Astrocyte (in vitro differentiated cells and primary cell): ENCODE results near the gene OTUD7B.

Source experiments
- CTCF ChIP-seq: IDR thresholded peaks from 2 replicates; pipeline ENCODE4 v1.5.1; 2011; ENCODE audit warnings: low read depth, mild to moderate bottlenecking, inconsistent platforms, low read length, moderate library complexity; ENCODE audit not compliant: insufficient read depth
- EZH2 ChIP-seq: IDR thresholded peaks from 2 replicates; pipeline ENCODE4 v1.6.1; 2012; ENCODE audit warnings: mild to moderate bottlenecking, low read length, inconsistent platforms; ENCODE audit not compliant: insufficient read depth

- TF ChIP-seq CTCF (no peak), EZH2 (no peak)
These were observed 6.7 kb downstream of the OTUD7B start for GRCh38 chr1:150003801-150004200.
